Measurements from ENCODE around the gene GLRA1. TPM values are rescaled to one million over a fixed set of nuclear protein-coding genes. Genes with fewer than 3 reads are reported as not detected.

GLRA1 gene
- total and polyA plus RNA-seq, 2 experiments from 2014 or later = not detected

DNA sequence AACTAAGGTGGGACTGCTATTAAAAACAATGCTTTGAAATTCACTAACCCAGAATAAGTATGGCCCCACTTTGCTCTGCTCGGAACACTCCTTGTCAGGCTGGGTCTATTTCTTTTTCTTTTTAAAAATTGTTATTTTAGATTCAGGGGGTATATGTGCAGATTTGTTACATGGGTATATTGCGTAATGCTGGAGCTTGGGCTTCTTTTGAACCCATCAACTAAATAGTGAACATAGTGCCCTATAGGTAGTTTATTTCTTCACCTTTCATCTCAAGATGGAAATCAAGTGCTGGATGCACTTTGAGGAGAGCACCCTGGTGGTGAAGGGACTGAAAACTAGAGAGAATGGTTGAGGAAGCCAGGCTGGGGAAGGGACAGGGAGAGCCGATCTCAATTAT, 51.0 kb downstream of the GLRA1 start:
- H3K36me3 ChIP-seq = no peaks in the 10 kb centered on the region
- no peaks in the 10 kb centered on the region for H3K4me1 ChIP-seq (ENCODE audit: low read depth)
- TF ChIP-seq, protein P1, sequence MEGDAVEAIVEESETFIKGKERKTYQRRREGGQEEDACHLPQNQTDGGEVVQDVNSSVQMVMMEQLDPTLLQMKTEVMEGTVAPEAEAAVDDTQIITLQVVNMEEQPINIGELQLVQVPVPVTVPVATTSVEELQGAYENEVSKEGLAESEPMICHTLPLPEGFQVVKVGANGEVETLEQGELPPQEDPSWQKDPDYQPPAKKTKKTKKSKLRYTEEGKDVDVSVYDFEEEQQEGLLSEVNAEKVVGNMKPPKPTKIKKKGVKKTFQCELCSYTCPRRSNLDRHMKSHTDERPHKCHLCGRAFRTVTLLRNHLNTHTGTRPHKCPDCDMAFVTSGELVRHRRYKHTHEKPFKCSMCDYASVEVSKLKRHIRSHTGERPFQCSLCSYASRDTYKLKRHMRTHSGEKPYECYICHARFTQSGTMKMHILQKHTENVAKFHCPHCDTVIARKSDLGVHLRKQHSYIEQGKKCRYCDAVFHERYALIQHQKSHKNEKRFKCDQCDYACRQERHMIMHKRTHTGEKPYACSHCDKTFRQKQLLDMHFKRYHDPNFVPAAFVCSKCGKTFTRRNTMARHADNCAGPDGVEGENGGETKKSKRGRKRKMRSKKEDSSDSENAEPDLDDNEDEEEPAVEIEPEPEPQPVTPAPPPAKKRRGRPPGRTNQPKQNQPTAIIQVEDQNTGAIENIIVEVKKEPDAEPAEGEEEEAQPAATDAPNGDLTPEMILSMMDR (IDR thresholded peaks at IDR 0.05; ENCODE audit: low read depth, low read length) = no peak
- H3K27ac ChIP-seq = no peak overlapping the region
- no peaks in the 10 kb centered on the region for H3K27me3 ChIP-seq
- no peak overlapping the region for H3K4me3 ChIP-seq
- H3K9me3 ChIP-seq (ENCODE audit: low read depth) = no peaks in the 10 kb centered on the region
- DNase-seq (ENCODE audit: low read depth in 1 of 2, low spot score in 1 of 2) = no peak

DNA sequence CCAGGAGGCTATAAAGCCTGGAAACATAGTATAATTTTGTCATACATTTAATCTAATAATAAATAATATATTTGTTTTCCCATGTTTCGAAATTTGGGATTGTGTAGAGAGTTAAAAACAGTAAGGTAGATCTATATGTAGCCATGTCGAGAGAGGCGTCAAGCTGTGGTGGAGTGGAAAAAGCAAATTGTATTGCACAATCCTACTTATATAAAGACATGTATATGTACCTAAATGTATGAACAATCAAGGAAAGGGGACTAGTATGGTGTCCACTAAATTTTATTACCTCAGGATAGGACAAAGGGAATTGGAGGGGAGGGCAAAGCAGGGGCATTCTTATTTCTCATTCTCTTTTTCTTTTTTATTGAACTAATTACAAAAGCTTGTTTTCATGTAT, 52.0 kb downstream of the GLRA1 start:
- no peaks in the 10 kb centered on the region for H3K9me3 ChIP-seq (ENCODE audit: low read depth)

DNA sequence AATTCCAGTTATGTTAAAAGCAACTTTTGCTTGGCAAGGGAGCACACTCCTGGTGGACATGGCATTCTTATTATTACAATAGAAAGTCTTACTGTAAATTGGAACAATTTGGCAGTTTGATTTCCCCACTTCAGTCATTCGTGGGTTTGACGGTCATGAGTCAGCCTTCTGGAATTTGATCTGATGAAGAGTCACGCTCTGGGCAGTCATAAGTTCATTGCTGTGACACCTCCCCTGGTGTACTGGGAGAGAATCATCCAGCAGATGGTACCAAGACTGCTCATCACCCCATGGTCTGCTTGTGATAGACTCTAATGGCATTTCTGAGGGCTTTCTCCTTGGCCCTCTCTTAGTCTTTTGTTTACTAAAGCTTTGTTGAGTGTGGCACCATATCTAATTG, 53.8 kb downstream of the GLRA1 start:
- Histone ChIP-seq H3K9me3 (ENCODE audit: low read depth) (no peaks in the 10 kb centered on the region), H3K27me3 (no peaks in the 10 kb centered on the region), H3K27ac (no peak overlapping the region), H3K4me3 (no peak overlapping the region), H3K4me1 (ENCODE audit: low read depth) (no peaks in the 10 kb centered on the region), H3K36me3 (no peaks in the 10 kb centered on the region)
- TF ChIP-seq, protein P1 (IDR thresholded peaks at IDR 0.05; ENCODE audit: low read depth, low read length) = no peak
- peak in 1 of 2 donors; percentile 44 for DNase-seq (ENCODE audit: low read depth in 1 of 2, low spot score in 1 of 2)

More for the DNA sequence above, 52.0 kb downstream of the GLRA1 start:
- no peak overlapping the region for H3K4me3 ChIP-seq
- no peak overlapping the region for H3K27ac ChIP-seq
- no peaks in the 10 kb centered on the region for H3K4me1 ChIP-seq (ENCODE audit: low read depth)
- no peak for DNase-seq (ENCODE audit: low read depth in 1 of 2, low spot score in 1 of 2)
- H3K36me3 ChIP-seq = no peaks in the 10 kb centered on the region
- TF ChIP-seq, protein P1 (IDR thresholded peaks at IDR 0.05; ENCODE audit: low read depth, low read length) = no peak
- no peaks in the 10 kb centered on the region for H3K27me3 ChIP-seq

DNA sequence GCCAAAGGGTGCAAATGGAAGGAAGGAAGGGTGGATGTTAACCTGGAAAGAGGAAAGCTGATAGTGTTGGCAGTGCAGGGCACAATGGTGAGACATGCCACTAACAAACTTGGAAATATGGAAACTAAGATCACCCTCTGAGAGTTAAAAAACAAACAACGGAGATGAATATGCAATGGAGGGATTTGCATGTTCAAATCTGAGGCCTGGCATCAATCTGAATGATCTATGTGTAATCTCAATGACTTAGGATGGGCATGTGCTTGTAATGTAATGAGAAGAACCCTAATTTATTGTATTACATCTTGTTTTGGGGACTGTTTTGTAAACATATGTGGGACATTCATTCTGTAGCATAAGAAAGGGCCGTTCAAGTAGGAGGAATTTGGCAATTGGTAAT, 54.4 kb downstream of the GLRA1 start:
- H3K36me3 ChIP-seq = no peaks in the 10 kb centered on the region
- H3K9me3 ChIP-seq (ENCODE audit: low read depth) = no peaks in the 10 kb centered on the region
- H3K4me1 ChIP-seq (ENCODE audit: low read depth) = no peaks in the 10 kb centered on the region
- DNase-seq (ENCODE audit: low read depth in 1 of 2, low spot score in 1 of 2) = no peak
- TF ChIP-seq, protein P1 (IDR thresholded peaks at IDR 0.05; ENCODE audit: low read depth, low read length) = no peak
- H3K27me3 ChIP-seq = no peaks in the 10 kb centered on the region
- H3K27ac ChIP-seq = no peak overlapping the region
- H3K4me3 ChIP-seq = no peak overlapping the region

DNA sequence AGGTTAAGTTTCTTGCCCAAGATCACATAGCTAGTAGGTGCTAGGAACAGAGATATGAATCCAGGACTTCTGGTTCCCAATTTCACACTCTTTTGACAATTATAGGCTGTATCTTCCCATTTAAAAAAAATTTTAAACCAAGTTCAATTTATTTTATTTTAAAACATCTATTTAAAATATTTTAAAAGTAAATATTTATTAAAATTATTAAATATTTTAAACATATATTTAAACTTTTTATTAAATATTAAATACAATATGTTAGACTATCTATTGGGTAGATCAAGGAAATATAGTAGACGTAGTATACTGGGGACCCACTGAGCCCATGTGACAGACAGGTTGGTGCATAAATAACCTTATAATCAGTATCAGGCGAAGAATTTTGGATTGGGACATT, 54.8 kb downstream of the GLRA1 start:
- H3K9me3 ChIP-seq (ENCODE audit: low read depth) = no peaks in the 10 kb centered on the region
- DNase-seq (ENCODE audit: low read depth in 1 of 2, low spot score in 1 of 2) = no peak
- TF ChIP-seq, protein P1 (IDR thresholded peaks at IDR 0.05; ENCODE audit: low read depth, low read length) = no peak

DNA sequence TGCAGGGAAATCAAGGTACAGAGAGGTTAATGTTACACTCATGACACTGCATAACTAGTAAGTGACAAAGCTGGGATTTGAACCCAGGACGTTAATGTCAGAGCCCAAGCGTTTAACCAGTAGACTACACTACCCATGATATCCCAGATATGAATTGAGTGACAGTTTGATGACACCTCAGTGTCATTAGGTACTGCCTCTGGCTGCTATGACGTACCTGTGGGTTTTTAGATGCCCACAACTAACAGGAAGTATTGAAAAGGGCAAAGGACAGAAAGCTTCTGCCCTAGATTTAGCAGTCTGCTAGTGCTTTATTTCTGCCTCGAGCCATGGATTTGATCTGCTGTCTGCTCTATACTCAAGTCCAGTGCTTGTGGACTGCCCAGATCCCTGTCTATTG, 56.2 kb downstream of the GLRA1 start:
- Histone ChIP-seq H3K4me3 (no peak overlapping the region), H3K27ac (no peak overlapping the region), H3K9me3 (ENCODE audit: low read depth) (no peaks in the 10 kb centered on the region), H3K27me3 (no peaks in the 10 kb centered on the region), H3K36me3 (no peaks in the 10 kb centered on the region), H3K4me1 (ENCODE audit: low read depth) (no peaks in the 10 kb centered on the region)
- no peak for DNase-seq (ENCODE audit: low read depth in 1 of 2, low spot score in 1 of 2)
- TF ChIP-seq, protein P1 (IDR thresholded peaks at IDR 0.05; ENCODE audit: low read depth, low read length) = no peak

More for the DNA sequence above, 54.8 kb downstream of the GLRA1 start:
- Histone ChIP-seq H3K4me1 (ENCODE audit: low read depth) (no peaks in the 10 kb centered on the region), H3K27me3 (no peaks in the 10 kb centered on the region), H3K4me3 (no peak overlapping the region), H3K27ac (no peak overlapping the region), H3K36me3 (no peaks in the 10 kb centered on the region)

Data from cardiac muscle cell (in vitro differentiated cells and primary cell).